ENCODE results near the gene PRKAA2.

DNA sequence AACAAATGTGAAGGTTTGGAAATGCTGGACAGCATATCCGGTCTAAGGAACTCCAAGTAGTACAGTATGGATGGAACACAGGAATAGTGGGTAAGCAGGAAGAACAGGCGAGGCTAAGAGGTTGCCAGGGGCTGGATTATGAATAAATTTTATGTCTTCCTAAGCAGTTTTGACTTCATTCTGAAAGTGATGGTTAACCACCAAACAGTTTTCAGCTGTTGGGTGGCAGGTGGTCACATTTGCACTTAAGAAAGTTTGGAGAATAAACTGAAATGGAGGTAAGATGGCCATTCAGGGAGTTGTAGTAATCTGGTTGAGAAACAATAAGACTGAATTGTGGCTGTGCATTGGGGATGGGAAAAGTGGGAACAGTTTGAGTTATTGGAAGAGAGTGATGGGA is 83.8 kb downstream of the PRKAA2 start:
- TF ChIP-seq POLR2A (IDR thresholded peaks at IDR 0.05), result no peak
- TF ChIP-seq, protein P1, sequence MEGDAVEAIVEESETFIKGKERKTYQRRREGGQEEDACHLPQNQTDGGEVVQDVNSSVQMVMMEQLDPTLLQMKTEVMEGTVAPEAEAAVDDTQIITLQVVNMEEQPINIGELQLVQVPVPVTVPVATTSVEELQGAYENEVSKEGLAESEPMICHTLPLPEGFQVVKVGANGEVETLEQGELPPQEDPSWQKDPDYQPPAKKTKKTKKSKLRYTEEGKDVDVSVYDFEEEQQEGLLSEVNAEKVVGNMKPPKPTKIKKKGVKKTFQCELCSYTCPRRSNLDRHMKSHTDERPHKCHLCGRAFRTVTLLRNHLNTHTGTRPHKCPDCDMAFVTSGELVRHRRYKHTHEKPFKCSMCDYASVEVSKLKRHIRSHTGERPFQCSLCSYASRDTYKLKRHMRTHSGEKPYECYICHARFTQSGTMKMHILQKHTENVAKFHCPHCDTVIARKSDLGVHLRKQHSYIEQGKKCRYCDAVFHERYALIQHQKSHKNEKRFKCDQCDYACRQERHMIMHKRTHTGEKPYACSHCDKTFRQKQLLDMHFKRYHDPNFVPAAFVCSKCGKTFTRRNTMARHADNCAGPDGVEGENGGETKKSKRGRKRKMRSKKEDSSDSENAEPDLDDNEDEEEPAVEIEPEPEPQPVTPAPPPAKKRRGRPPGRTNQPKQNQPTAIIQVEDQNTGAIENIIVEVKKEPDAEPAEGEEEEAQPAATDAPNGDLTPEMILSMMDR (IDR thresholded peaks at IDR 0.05), result no peak
